Caco-2 (cell line): Measurements from ENCODE around the gene EFL1. TPM values are rescaled to one million over a fixed set of nuclear protein-coding genes. Genes with fewer than 3 reads are reported as not detected.

ENCODE experiments used
- BruUV-seq: library from RNA; stranded (reverse); fragments of 400-500 nt; replicated peaks from 2 replicates; lab custom pipeline; 2021; lab: Mats Ljungman, UMichigan
- CTCF ChIA-PET: fragments of 300-600 bp; sonication (Branson Sonifier 250); formaldehyde crosslinking; loops from one replicate; lab custom pipeline; 2022; ENCODE audit warnings: antibody characterized with exemption; lab: Charles Lee
- POLR2A ChIA-PET: fragments of 300-600 bp; sonication (Branson Sonifier 250); formaldehyde crosslinking; loops from one replicate; lab custom pipeline; 2022; ENCODE audit warnings: antibody characterized with exemption; lab: Charles Lee
- DNase-seq, 2 experiments: peaks; one replicate each; pipeline versions ENCODE4 v3.0.0 to v3.0.0-alpha.2; 2020 to 2022
- H3K27me3 ChIP-seq: replicated peaks from 2 replicates; pipeline ENCODE4 v1.6.0; 2011; ENCODE audit warnings: low read length; ENCODE audit not compliant: control insufficient read depth, insufficient read depth
- H3K36me3 ChIP-seq: 2 replicates; pipeline ENCODE4 v1.5.1; 2011; ENCODE audit warnings: low read length; ENCODE audit not compliant: control insufficient read depth, insufficient read depth
- H3K4me1 ChIP-seq: fragments of 250-450 bp; sonication (Bioruptor Pico); 2 replicates; pipeline ENCODE4 v1.5.1; 2020; ENCODE audit warnings: mild to moderate bottlenecking
- H3K4me3 ChIP-seq: 2 replicates; pipeline ENCODE4 v1.5.1; 2011; ENCODE audit warnings: low read depth, mild to moderate bottlenecking, control low read depth, low read length
- H3K9me3 ChIP-seq: fragments of 250-450 bp; sonication (Bioruptor Pico); 2 replicates; pipeline ENCODE4 v1.5.1; 2020; ENCODE audit warnings: mild to moderate bottlenecking, moderate library complexity
- H3K27ac Mint-ChIP-seq: one replicate; pipeline ENCODE4 v1.8.0; 2022; ENCODE audit warnings: mixed read lengths; ENCODE audit not compliant: unreplicated experiment
- H3K27me3 Mint-ChIP-seq: one replicate; pipeline ENCODE4 v1.8.0; 2022; ENCODE audit warnings: mixed read lengths; ENCODE audit not compliant: insufficient read depth, unreplicated experiment
- H3K36me3 Mint-ChIP-seq: one replicate; pipeline ENCODE4 v1.8.0; 2022; ENCODE audit warnings: mild to moderate bottlenecking, mixed read lengths; ENCODE audit not compliant: insufficient read depth, unreplicated experiment
- H3K4me1 Mint-ChIP-seq: one replicate; pipeline ENCODE4 v1.8.0; 2022; ENCODE audit warnings: low read depth, mixed read lengths; ENCODE audit not compliant: unreplicated experiment
- H3K4me3 Mint-ChIP-seq: one replicate; pipeline ENCODE4 v1.8.0; 2022; ENCODE audit warnings: mild to moderate bottlenecking, moderate library complexity, mixed read lengths; ENCODE audit not compliant: unreplicated experiment
- H3K9me3 Mint-ChIP-seq: one replicate; pipeline ENCODE4 v1.8.0; 2022; ENCODE audit warnings: mixed read lengths; ENCODE audit not compliant: unreplicated experiment
- CTCF ChIP-seq, 2 experiments: fragments of 200-600 bp in 1 of 2; IDR thresholded peaks; 1 replicate in 1 of 2; 2 replicates in 1 of 2; pipeline versions ENCODE4 v1.5.1 to v1.8.0; 2011 to 2022; ENCODE audit warnings: antibody characterized with exemption in 1 of 2, control low read depth in 1 of 2, inconsistent platforms in 1 of 2, low read depth in 1 of 2, low read length in 1 of 2, mild to moderate bottlenecking in 1 of 2, moderate library complexity in 1 of 2; ENCODE audit not compliant: insufficient read depth in 1 of 2, severe bottlenecking in 1 of 2, unreplicated experiment in 1 of 2
- intact Hi-C: fragments of 100-400 bp; cut with micrococcal nuclease; formaldehyde crosslinking; loops from one replicate; pipeline ENCODE4 v1.10.0; 2022; ENCODE audit not compliant: unreplicated experiment
- total RNA-seq: library from RNA; stranded (reverse); gene quantifications from 2 replicates; pipeline ENCODE4 v1.2.3, GENCODE V29; 2022

Gene EFL1
- total RNA-seq, 1 experiment from 2014 or later, result 10.3 TPM

GRCh38 chr15:82124331-82125263 lies 137.9 kb downstream of the EFL1 start:
- Histone ChIP-seq H3K4me3 (no peak overlapping the region), H3K4me1 (no peaks in the 10 kb centered on the region), H3K36me3 (no peaks in the 10 kb centered on the region), H3K9me3 (no peaks in the 10 kb centered on the region), H3K27me3 (no peaks in the 10 kb centered on the region)
- Mint-ChIP-seq H3K36me3 (no peaks in the 10 kb centered on the region), H3K9me3 (no peaks in the 10 kb centered on the region), H3K4me3 (no peak overlapping the region), H3K27me3 (no peaks in the 10 kb centered on the region), H3K27ac (no peak overlapping the region), H3K4me1 (no peaks in the 10 kb centered on the region)
- no peak for TF ChIP-seq CTCF (IDR thresholded peaks at IDR 0.05; ENCODE audit: insufficient read depth in 1 of 2, low read depth in 1 of 2, low read length in 1 of 2, severe bottlenecking in 1 of 2, unreplicated experiment in 1 of 2)
- BruUV-seq, result no TSS peak
- intact Hi-C loops, result no loop called here
- ChIA-PET POLR2A (no interaction called here), CTCF (interaction anchor here (0.7 kb wide), 1 partner anchor 32 kb away, joined by 3 read pairs; no protein-coding TSS in a partner anchor)
- no peak for DNase-seq

GRCh38 chr15:82122746-82123400 lies 139.7 kb downstream of the EFL1 start:
- Mint-ChIP-seq H3K4me3 (no peak overlapping the region), H3K9me3 (no peaks in the 10 kb centered on the region), H3K36me3 (no peaks in the 10 kb centered on the region), H3K4me1 (no peaks in the 10 kb centered on the region), H3K27ac (no peak overlapping the region), H3K27me3 (no peaks in the 10 kb centered on the region)
- intact Hi-C loops, result no loop called here
- POLR2A ChIA-PET, result no interaction called here
- TF ChIP-seq CTCF (IDR thresholded peaks at IDR 0.05; ENCODE audit: insufficient read depth in 1 of 2, low read depth in 1 of 2, low read length in 1 of 2, severe bottlenecking in 1 of 2, unreplicated experiment in 1 of 2), result no peak
- Histone ChIP-seq H3K9me3 (no peaks in the 10 kb centered on the region), H3K27me3 (no peaks in the 10 kb centered on the region), H3K4me1 (no peaks in the 10 kb centered on the region), H3K36me3 (no peaks in the 10 kb centered on the region), H3K4me3 (no peak overlapping the region)
- DNase-seq, result no peak
- no TSS peak for BruUV-seq
- CTCF ChIA-PET, result no interaction called here

GRCh38 chr15:82118040-82118439 lies 144.5 kb downstream of the EFL1 start:
- no peaks in the 10 kb centered on the region for H3K9me3 Mint-ChIP-seq
- H3K4me1 Mint-ChIP-seq, result no peaks in the 10 kb centered on the region
- intact Hi-C loops, result no loop called here
- CTCF ChIA-PET, result no interaction called here
- no peaks in the 10 kb centered on the region for H3K4me1 ChIP-seq
- no peak for DNase-seq
- no peak overlapping the region for H3K4me3 Mint-ChIP-seq
- BruUV-seq, result no TSS peak
- POLR2A ChIA-PET, result no interaction called here
- TF ChIP-seq CTCF (IDR thresholded peaks at IDR 0.05; ENCODE audit: insufficient read depth in 1 of 2, low read depth in 1 of 2, low read length in 1 of 2, severe bottlenecking in 1 of 2, unreplicated experiment in 1 of 2), result no peak
- H3K27ac Mint-ChIP-seq, result no peak overlapping the region
- H3K36me3 Mint-ChIP-seq, result no peaks in the 10 kb centered on the region
- no peaks in the 10 kb centered on the region for H3K27me3 Mint-ChIP-seq
- no peaks in the 10 kb centered on the region for H3K36me3 ChIP-seq
- no peak overlapping the region for H3K4me3 ChIP-seq
- H3K9me3 ChIP-seq, result no peaks in the 10 kb centered on the region
- no peaks in the 10 kb centered on the region for H3K27me3 ChIP-seq
